NCI-H1092 treated with DMSO at 0.1 percent for 48 hours (cell line): ENCODE measurements around the gene HSPA4L.

Experiments used
- DNase-seq: peaks from one replicate; lab custom pipeline; 2025; lab: John Stamatoyannopoulos, UW

HSPA4L gene

DNA sequence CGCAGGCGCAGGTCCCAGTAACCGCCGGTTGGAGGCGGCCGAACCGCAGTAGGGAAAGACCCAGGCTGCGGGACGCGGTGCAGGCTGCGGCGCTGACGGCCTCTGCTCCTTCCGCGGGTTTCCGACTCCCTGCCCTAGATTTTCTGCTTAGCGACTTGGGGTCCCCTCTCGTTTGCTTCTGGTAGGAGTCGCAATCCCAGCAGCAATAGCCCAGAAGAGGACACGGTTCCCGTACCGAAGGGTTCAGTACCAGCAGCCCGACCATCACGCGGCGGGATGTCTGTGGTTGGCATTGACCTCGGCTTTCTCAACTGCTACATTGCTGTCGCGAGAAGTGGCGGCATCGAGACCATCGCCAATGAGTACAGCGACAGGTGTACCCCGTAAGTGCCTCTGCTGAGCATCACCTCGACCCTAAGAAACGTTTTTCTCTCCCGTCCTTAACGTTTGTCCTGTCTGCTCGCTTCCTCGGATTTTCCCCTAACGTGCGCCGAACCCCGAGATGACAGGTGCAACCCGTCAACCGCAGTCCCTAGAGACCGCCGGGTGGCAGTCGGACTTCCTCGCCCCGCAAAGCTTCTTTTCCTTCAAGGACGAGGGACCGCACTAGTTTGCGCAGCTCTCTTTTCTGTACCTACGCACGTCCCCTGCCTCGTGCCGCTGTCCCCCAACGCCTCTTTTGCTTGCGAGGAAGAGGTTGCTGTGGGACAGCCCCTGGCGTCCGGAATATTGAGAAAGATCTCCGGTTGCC is at the start of gene HSPA4L:
HSPA4L (plus strand) TSS at position 48 of the 751 bp plus-strand sequence; CDS start at position 277, 229 bp downstream.
- DNase-seq = peak; percentile 90

GRCh38 chr4:127732623-127733328 is 49.3 kb upstream of the HSPA4L start:
- DNase-seq = peak; percentile 33

- no peak for DNase-seq
Measured at GRCh38 chr4:127734976-127735375, 47.1 kb upstream of the HSPA4L start.

DNA sequence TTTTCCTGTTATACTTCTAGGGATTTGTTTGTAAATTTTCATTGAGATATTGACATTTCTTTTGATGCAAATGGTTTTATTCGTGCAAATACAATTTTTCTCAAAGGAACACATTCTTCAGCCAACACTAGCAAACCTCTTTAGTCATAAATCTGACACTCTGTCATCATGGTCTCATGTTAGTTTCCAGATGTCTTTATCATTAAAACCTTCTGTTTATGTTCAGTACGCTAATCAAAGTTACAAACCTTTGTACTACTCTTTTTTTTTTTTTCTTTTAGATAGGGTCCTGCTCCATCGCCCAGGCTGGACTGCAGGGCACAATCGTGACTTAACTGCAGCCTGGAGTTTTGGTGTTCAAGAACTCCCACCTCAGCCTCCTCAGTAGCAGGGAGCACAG is 44.8 kb upstream of the HSPA4L start:
- no peak for DNase-seq

DNA sequence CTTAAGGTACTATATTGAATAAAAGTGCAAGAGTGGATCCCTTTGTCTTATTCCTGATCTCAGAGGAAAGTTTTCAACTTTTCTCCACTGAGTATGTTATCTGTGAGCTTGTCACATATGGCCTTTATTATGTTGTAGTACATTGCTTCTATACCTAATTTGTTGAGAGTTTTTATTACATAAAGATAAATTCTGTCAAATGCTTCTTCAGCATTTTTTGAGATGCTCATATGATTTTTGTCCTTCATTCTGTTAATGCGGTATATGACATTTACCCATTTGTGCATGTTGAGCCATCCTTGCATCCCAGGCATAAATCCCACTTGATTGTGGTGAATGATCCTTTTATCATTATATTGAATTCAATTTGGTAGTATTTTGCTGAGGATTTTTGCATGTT is 40.9 kb upstream of the HSPA4L start:
- no peak for DNase-seq

DNA sequence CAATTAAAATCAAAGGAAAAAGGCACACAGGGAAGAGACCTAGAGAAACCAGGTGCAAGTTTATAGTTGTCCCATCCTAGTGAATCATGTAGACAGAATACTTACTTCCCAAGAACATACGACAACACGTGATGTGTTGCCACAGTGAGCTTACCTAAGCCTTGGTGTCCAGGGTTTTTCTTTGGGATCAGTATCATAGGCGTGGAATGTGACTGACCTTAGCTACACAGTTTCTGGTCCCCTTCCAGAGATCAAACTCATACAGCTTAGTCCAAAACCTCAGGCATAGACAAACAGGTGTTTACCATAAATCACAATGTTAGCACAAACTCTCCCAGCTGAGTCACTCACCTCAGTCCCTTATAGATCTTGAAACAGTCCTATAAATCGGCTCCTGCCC is 34.2 kb upstream of the HSPA4L start:
- DNase-seq = no peak

DNA sequence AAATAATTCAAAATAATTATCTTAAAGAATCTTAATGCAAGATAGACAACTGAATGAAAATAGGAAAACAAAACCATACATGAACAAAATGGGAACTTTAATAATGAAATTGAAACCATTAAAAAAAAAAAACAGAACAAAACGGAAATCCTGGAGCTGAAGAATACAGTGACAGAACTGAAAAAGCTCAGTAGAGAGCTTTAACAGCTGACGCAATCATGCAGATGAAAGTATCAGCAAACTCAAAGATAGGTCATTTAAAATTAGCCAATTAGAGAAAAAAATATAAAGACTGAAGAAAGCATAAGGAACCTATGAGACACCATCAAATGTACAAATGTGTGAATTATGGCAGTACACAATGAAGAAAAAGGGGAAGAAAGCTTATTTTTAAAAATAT is 33.2 kb upstream of the HSPA4L start:
- DNase-seq = no peak

GRCh38 chr4:127756906-127757305 is 25.2 kb upstream of the HSPA4L start:
- no peak for DNase-seq

DNA sequence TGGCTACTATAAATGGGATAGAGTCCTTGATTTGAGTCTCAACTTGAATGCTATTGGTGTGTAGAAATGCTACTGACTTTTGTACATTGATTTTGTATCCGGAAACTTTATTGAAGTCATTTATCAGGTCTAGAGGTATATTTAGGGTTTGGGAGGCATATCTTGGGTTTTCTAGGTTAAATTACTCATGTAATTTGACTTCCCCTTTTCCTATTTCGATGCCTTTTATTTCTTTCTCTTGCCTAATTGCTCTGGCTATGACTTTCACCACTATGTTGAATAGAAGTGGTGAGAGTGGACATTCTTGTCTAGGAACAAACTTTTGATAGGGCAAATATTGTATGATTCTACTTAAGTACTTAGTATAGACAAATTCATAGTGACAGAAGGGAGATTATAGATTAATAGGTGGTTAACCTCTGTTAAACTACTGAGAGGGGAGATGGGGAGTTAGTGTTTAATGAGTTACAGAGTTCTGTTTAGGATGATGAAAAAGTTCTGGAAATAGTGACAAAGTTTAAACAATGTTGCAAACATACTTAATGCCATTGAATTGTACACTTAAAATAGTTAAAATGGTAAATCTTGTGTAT is 22.8 kb upstream of the HSPA4L start:
- DNase-seq = no peak

GRCh38 chr4:127759893-127760292 is 22.2 kb upstream of the HSPA4L start:
- DNase-seq = no peak

DNA sequence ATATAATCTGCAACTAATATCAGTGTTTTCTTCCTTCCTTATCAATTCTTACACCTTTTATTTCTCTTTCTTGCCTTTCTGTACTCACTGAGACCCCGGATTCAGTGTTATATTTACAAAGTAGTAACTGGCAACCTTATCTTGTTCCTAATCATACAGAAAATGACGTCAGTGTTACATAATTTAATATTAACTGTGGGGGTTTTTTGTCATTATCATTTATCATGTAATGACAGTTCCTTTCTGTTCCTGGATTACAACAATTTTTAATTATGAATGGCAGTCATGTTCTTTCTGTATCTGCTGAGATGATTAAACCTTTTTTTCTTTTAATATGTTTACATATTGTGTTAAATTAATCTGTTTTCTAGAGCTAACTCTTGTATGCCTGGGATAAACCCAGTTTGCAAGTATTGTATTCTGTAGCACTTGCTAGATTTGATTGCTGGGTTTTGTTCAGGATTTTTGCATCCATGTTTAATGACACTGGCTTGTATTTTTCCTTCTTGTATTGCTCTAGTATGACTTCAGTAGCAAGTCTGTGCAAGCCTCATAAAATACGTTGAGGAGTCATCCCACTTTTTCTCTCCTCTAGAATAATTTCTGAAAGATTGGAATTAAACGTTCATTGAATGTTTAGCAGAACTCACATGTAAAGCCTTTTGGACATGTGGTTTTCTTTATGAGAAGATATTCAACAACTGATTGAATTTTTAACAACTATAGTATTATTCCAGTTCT is 10.4 kb upstream of the HSPA4L start:
- DNase-seq = no peak

DNA sequence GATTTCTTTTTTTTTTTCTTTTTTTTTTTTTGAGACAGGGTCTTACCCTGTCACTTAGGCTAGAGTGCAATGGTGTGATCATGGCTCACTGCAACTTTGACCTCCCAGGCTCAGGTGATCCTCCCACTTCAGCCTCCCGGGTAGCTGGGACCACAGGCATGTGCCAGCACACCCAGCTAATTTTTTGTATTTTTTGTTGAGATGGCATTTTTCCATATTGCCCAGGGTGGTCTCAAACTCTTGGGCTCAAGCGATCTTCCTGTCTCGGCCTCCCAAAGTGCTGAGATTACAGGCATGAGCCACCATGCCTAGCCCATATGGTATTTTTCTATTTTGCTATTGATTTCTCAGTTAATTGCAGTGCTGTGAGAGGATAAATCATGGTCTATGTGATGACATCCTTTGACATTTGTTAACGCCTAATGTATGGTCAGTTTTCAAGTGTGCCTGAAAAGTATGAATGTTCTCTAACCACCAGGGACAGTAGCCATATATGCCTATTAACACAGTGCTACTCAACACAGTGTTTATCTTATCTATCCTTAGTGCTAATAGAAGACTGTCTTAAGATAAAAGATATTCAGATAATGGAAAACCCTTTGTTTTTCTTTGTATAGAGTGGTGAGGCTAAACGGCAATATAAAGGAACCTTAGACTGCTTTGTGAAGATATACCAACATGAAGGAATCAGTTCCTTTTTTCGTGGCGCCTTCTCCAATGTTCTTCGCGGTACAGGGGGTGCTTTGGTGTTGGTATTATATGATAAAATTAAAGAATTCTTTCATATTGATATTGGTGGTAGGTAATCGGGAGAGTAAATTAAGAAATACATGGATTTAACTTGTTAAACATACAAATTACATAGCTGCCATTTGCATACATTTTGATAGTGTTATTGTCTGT is 9.1 kb upstream of the HSPA4L start:
- DNase-seq = no peak

GRCh38 chr4:127775843-127776242 is 6.3 kb upstream of the HSPA4L start:
- no peak for DNase-seq

DNA sequence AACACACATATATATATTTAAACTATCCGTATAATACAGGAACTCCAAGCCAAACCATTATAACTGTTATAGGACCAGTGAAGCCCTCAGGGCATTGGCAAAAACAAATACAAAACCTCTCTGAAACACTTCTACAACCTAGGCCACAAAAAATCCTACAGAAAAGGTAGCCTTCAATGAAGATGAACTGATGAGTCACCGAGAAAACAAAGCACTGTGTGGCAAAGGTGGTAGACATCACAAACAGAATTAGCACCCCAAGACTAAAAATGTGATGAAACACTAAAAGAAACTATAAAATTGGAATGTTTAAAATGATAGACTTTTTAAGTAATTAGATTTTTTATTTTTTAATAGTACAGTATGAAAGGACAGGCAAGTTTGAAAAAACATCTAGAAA is 5.5 kb upstream of the HSPA4L start:
- DNase-seq = no peak

DNA sequence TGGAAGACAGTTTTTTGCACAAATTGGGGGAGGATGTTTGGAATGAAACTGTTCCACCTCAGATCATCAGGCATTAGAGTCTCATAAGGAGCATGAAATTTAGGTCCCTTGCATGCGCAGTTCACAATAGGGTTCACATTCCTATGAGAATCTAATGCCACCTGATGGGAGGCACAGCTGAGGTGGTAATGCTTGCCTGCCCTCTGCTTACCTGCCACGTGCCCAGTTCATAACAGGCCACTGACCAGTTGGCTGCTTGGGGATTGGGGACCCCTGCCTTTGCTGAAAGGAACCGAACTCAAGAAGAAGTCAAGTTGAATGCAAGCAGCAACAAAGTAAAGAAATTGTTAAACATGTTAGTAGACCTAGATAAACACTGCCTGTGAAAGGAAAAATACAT is 4.6 kb upstream of the HSPA4L start:
- DNase-seq = no peak

DNA sequence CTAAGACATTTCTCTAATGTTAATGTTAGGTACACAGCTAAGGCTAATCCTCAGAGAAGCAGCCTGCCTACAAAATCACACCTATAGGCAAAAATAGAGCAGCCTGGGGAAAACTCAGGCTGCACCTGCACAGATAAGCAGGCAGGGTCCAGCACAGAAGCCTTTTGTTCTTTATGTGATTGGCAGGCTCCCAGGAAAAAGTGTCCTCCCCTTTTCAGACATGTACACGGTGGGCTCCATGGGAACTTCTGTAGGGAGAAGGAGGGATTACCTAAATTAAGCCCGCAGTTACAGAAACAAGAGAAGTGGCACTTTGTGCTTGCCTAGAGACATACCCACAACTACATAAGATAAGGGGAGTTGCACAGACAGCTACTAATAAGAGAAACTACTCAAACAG is 4.0 kb upstream of the HSPA4L start:
- peak; percentile 21 for DNase-seq

DNA sequence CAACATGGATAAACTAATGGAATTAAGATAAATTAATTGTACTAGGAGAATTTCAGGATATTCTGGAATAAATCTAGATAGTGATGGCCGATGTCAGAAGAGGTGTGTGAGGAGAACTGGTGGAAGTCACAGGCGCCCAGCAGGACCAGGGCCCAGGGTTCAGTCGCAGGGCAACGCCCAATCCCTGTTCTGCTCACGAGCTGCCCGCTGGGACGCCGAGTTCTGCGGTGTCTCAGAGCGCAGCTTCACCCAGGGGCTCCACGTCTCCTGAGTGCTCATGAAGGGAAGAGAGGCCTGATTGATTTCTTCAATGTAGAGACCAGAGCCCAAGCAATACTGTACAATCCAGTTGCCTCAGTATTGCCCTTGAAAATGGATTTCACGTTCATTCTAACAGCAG is 1.5 kb upstream of the HSPA4L start:
- DNase-seq = no peak

GRCh38 chr4:127781300-127782024 is 660 bp upstream of the HSPA4L start:
- DNase-seq = no peak

- no peak for DNase-seq
Measured at GRCh38 chr4:127782025-127782274, 172 bp upstream of the HSPA4L start.

DNA sequence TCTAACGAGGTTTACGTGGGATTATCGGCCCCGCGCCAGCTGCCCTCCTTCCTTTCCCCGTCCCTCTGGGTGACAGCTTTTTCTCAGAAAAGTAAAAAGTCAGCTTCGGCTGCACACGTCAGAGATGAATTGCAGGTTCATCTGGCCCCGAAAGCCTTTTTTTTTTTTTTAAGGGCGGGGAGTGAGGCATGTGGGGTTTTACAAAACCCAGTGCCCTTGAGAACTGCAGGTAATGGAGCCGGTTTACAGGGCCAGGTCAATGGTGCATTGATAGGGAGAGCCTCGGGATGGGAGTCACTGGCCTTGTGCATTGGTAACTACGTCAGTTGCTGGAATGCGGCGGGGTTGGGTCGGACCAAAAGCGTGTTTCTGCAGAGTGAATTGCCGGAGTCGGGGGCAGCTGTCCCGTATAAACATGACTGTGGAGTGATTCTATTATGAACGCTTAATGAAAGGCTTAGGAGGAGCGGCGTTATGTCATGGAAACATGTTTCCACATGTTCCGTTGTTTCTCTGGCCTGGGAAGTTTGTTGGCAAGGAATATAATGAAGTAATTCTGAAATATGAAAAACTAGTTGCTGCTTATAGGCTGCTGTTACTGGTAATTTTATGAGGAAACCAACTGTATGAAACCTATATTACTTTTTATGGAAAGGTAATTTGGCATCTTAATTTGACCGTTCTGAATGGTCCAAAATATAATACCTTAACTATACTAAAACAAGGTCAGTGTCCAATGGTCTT is 1.1 kb downstream of the HSPA4L start:
- peak; percentile 39 for DNase-seq
